BJ (cell line): ENCODE measurements around the gene VPS37C. TPM values are rescaled to one million over a fixed set of nuclear protein-coding genes. Genes with fewer than 3 reads are reported as not detected.

Experiments
- CTCF ChIA-PET: fragments of 350-600 bp; formaldehyde crosslinking; extraction: SDS; loops from one replicate; lab custom pipeline; 2021; ENCODE audit warnings: antibody characterized with exemption, inconsistent platforms; lab: Yijun Ruan, JAX
- POLR2A ChIA-PET: fragments of 300-600 bp; sonication (Branson Sonifier 250); formaldehyde crosslinking; extraction: SDS; loops from one replicate; lab custom pipeline; 2021; ENCODE audit warnings: antibody characterized with exemption; lab: Charles Lee
- DNase-seq: peaks from one replicate; pipeline ENCODE4 v3.0.0-alpha.2; 2011; ENCODE audit warnings: low read depth
- H3K27me3 ChIP-seq: 2 replicates; pipeline ENCODE4 v1.6.0; 2011; ENCODE audit warnings: low read length; ENCODE audit not compliant: control insufficient read depth, insufficient read depth
- H3K36me3 ChIP-seq: 2 replicates; pipeline ENCODE4 v1.5.1; 2011; ENCODE audit warnings: low read length; ENCODE audit not compliant: control insufficient read depth, insufficient read depth
- H3K4me3 ChIP-seq: 2 replicates; pipeline ENCODE4 v1.5.1; 2011; ENCODE audit warnings: low read depth, mild to moderate bottlenecking, control low read depth, low read length
- polyA plus RNA-seq: library from polyadenylated mRNA; depleted of rRNA; stranded (reverse); fragments of >200 nt; gene quantifications from 2 replicates; pipeline ENCODE4 v1.2.3, GENCODE V29; 2011
- TF ChIP-seq, protein P1 (sequence below): IDR thresholded peaks from 2 replicates; pipeline ENCODE4 v1.5.1; 2011; ENCODE audit warnings: low read depth, mild to moderate bottlenecking, control low read depth, inconsistent platforms, low read length, moderate library complexity; ENCODE audit not compliant: insufficient read depth

The VPS37C gene
- polyA plus RNA-seq, 1 experiment = 17.5 TPM

GRCh38 chr11:61151545-61152252, 9.5 kb downstream of the VPS37C start:
- TF ChIP-seq, protein P1, sequence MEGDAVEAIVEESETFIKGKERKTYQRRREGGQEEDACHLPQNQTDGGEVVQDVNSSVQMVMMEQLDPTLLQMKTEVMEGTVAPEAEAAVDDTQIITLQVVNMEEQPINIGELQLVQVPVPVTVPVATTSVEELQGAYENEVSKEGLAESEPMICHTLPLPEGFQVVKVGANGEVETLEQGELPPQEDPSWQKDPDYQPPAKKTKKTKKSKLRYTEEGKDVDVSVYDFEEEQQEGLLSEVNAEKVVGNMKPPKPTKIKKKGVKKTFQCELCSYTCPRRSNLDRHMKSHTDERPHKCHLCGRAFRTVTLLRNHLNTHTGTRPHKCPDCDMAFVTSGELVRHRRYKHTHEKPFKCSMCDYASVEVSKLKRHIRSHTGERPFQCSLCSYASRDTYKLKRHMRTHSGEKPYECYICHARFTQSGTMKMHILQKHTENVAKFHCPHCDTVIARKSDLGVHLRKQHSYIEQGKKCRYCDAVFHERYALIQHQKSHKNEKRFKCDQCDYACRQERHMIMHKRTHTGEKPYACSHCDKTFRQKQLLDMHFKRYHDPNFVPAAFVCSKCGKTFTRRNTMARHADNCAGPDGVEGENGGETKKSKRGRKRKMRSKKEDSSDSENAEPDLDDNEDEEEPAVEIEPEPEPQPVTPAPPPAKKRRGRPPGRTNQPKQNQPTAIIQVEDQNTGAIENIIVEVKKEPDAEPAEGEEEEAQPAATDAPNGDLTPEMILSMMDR = no peak
- Histone ChIP-seq H3K27me3 (no peaks in the 10 kb centered on the region), H3K4me3 (no peak overlapping the region), H3K36me3 (peaks cover 2% of the 10 kb centered on the region; the same call in 1 of the 2 replicates)
- ChIA-PET POLR2A (no interaction called here), CTCF (interaction anchor here (0.8 kb wide), 1 partner anchor 19 kb away, joined by 4 read pairs; no protein-coding TSS in a partner anchor)
- DNase-seq = no peak

GRCh38 chr11:61150706-61151544, 10.3 kb downstream of the VPS37C start:
- POLR2A ChIA-PET = no interaction called here
- TF ChIP-seq, protein P1 = no peak
- CTCF ChIA-PET = interaction anchor here (0.8 kb wide), 1 partner anchor 18 kb away, joined by 4 read pairs; no protein-coding TSS in a partner anchor
- no peak for DNase-seq
- H3K27me3 ChIP-seq = no peaks in the 10 kb centered on the region
- peaks cover 2% of the 10 kb centered on the region; the same call in 1 of the 2 replicates for H3K36me3 ChIP-seq
- no peak overlapping the region for H3K4me3 ChIP-seq

GRCh38 chr11:61149624-61150615, 11.3 kb downstream of the VPS37C start:
- ChIA-PET CTCF (interaction anchor here (1.0 to 2.0 kb wide), 3 partner anchors 14 to 21 kb away, joined by 3 to 6 read pairs (median 5); no protein-coding TSS in a partner anchor), POLR2A (no interaction called here)
- Histone ChIP-seq H3K4me3 (no peak overlapping the region), H3K36me3 (peaks cover 2% of the 10 kb centered on the region; the same call in 1 of the 2 replicates), H3K27me3 (no peaks in the 10 kb centered on the region)
- no peak for DNase-seq
- TF ChIP-seq, protein P1 = no peak

DNA sequence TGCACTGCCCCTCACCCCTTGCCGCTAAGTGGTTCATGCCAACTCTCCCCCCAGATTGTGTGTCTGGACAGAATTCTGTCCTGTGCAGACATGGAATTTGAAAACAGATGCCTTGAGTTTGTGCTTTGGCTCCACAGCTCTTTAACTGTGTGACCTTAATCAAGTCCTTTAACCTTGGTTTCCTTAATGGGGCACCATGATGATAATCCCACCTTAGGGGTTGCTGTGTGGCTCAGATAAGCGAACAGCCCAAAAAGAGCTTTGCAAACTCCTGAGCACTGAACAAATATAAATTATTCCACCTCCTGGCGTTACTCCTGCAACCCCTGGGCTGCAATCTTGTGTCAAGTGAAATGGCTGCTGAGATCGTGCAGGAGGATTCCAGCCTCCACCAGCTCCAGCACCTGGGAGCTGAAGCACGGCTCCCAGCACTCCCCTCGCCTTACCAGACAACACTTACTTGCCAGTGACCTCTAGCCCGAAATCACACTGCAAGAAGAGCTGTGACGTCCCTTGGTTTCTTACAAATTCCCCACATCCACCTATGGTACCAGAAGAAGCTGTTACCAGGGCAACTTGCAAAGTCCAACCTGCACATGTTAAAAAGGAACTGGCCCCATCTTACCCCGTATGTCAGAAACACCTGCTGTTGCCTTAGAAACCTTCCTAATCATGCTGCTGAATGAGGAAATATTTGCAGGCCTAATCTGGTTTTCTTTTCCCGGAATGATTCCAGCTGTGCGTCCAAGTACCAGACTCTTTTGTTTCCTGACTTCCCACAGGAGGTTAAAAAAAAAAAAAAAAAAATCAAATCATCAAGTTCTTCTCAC, 13.2 kb downstream of the VPS37C start:
- H3K27me3 ChIP-seq = no peaks in the 10 kb centered on the region
- DNase-seq = no peak
- peaks cover 4% of the 10 kb centered on the region for H3K36me3 ChIP-seq
- TF ChIP-seq, protein P1 = no peak
- no peak overlapping the region for H3K4me3 ChIP-seq
- POLR2A ChIA-PET = interaction anchor here (0.6 kb wide), 1 partner anchor 14 kb away, joined by 3 read pairs; no protein-coding TSS in a partner anchor
- CTCF ChIA-PET = interaction anchor here (0.6 to 3.6 kb wide), 6 partner anchors 9 to 311 kb away, joined by 3 to 16 read pairs (median 4); no protein-coding TSS in a partner anchor
